HL-60 (cell line): ENCODE data around the gene FBN1.

Experiments used
- DNase-seq, 2 experiments: peaks; one replicate each; pipeline ENCODE4 v3.0.0-alpha.2; 2010 to 2020; ENCODE audit warnings: low read depth in 1 of 2, low spot score in 1 of 2
- H3K27ac ChIP-seq: fragments of 250-450 bp; sonication (Bioruptor Pico); replicated peaks from 2 replicates; pipeline ENCODE4 v1.5.1; 2020; ENCODE audit warnings: mild to moderate bottlenecking, moderate library complexity
- H3K27me3 ChIP-seq: fragments of 250-450 bp; sonication (Bioruptor Pico); 2 replicates; pipeline ENCODE4 v1.5.1; 2021; ENCODE audit warnings: mild to moderate bottlenecking, moderate library complexity; ENCODE audit not compliant: insufficient read depth, poor library complexity, severe bottlenecking
- H3K4me3 ChIP-seq: replicated peaks from 2 replicates; pipeline ENCODE4 v1.5.1; 2011; ENCODE audit warnings: mild to moderate bottlenecking, control low read depth, low read length; ENCODE audit not compliant: insufficient read depth
- GABPA ChIP-seq: IDR thresholded peaks from 2 replicates; pipeline ENCODE4 v1.6.1; 2012; ENCODE audit warnings: low read depth
- POLR2AphosphoS5 ChIP-seq: IDR thresholded peaks from 2 replicates; pipeline ENCODE4 v1.6.1; 2012; ENCODE audit warnings: low read depth
- SPI1 ChIP-seq: IDR thresholded peaks from 2 replicates; pipeline ENCODE4 v1.6.1; 2012; ENCODE audit warnings: low read depth, mild to moderate bottlenecking, borderline replicate concordance
- TF ChIP-seq, protein P1 (sequence below): IDR thresholded peaks from 2 replicates; pipeline ENCODE4 v1.6.1; 2012; ENCODE audit warnings: low read depth; ENCODE audit not compliant: insufficient replicate concordance
- TF ChIP-seq, protein P2 (sequence below): IDR thresholded peaks from one replicate; pipeline ENCODE4 v1.5.1; 2011; ENCODE audit warnings: low read length, control low read depth, inconsistent platforms; ENCODE audit not compliant: insufficient read depth

FBN1 gene

DNA sequence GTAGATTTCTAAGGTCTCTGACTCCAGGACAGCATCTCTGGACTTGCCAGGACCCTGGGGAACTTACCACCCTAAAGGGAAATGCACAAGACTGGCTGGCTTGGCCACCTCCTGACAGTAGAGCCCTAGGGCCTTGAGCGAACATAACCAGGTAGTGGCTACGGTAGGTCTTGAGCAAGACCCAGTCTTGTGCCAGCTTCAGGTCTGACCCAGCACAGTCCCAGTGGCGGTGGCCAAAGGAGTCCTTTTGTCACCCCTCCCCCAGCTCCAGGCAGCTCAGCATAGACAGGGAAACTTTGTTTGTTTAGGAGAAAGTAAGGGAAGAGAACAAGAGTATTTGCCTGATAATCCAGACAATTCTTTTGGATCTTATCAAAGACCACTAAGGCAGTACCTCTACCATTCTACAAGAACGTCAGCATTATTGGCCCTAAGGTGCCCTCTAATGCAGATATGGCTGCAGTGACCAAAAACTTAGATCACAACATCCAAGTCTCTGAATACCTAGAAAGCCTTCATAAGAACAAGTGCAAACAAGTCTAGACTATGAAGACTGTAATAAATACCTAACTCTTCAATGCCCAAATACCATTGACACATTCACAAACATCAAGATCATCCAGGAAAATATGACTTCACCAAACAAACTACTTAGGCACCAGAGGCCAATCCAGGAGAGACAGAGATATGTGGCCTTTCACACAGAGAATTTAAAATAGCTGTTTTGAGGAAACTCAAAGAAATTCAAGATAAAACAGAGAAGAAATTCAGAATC lies 38.7 kb upstream of the FBN1 start:
- TF ChIP-seq POLR2AphosphoS5 (no peak), SPI1 (no peak), GABPA (no peak)
- TF ChIP-seq, protein P1, sequence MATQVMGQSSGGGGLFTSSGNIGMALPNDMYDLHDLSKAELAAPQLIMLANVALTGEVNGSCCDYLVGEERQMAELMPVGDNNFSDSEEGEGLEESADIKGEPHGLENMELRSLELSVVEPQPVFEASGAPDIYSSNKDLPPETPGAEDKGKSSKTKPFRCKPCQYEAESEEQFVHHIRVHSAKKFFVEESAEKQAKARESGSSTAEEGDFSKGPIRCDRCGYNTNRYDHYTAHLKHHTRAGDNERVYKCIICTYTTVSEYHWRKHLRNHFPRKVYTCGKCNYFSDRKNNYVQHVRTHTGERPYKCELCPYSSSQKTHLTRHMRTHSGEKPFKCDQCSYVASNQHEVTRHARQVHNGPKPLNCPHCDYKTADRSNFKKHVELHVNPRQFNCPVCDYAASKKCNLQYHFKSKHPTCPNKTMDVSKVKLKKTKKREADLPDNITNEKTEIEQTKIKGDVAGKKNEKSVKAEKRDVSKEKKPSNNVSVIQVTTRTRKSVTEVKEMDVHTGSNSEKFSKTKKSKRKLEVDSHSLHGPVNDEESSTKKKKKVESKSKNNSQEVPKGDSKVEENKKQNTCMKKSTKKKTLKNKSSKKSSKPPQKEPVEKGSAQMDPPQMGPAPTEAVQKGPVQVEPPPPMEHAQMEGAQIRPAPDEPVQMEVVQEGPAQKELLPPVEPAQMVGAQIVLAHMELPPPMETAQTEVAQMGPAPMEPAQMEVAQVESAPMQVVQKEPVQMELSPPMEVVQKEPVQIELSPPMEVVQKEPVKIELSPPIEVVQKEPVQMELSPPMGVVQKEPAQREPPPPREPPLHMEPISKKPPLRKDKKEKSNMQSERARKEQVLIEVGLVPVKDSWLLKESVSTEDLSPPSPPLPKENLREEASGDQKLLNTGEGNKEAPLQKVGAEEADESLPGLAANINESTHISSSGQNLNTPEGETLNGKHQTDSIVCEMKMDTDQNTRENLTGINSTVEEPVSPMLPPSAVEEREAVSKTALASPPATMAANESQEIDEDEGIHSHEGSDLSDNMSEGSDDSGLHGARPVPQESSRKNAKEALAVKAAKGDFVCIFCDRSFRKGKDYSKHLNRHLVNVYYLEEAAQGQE, result no peak
- TF ChIP-seq, protein P2, sequence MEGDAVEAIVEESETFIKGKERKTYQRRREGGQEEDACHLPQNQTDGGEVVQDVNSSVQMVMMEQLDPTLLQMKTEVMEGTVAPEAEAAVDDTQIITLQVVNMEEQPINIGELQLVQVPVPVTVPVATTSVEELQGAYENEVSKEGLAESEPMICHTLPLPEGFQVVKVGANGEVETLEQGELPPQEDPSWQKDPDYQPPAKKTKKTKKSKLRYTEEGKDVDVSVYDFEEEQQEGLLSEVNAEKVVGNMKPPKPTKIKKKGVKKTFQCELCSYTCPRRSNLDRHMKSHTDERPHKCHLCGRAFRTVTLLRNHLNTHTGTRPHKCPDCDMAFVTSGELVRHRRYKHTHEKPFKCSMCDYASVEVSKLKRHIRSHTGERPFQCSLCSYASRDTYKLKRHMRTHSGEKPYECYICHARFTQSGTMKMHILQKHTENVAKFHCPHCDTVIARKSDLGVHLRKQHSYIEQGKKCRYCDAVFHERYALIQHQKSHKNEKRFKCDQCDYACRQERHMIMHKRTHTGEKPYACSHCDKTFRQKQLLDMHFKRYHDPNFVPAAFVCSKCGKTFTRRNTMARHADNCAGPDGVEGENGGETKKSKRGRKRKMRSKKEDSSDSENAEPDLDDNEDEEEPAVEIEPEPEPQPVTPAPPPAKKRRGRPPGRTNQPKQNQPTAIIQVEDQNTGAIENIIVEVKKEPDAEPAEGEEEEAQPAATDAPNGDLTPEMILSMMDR, result no peak
- H3K4me3 ChIP-seq, result no peak overlapping the region

DNA sequence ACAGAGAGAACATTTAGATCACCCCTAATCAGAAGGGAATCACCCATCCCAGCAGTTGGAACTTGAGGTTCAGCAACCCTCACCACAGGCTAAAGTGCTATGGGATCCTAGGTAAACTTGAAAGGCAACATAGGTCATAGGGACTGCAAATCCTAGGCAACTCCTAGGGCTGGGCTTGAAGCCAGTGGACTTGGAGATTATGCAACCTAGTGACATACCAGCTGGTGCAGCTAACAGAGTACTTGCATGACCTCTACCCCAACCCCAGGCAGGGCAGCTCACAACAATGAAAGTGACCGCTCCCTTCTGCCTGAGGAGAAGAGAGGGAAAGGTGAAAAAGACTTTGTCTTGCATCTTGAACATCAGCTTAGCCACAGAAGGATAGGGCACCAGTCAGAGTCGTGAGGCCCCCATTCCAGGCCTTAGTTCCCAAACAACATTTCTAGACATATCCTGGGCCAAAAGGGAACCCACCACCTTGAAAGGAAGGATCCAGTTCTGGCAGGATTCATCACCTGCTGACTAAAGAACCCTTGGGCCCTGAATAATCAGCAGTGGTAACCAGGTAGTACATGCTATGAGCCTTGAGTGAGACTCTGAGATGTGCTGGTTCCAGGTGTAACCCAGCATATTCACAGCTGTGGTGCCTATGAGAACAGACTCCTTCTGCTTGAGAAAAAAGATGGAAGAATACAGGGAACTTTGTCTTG lies 37.6 kb upstream of the FBN1 start:
- H3K27ac ChIP-seq, result no peak overlapping the region
- no peak for TF ChIP-seq GABPA
- TF ChIP-seq POLR2AphosphoS5, result no peak
- TF ChIP-seq, protein P1, result no peak
- TF ChIP-seq SPI1, result no peak
- TF ChIP-seq, protein P2, result no peak
- no peaks in the 10 kb centered on the region for H3K27me3 ChIP-seq
- DNase-seq, result no peak
- no peak overlapping the region for H3K4me3 ChIP-seq

More for the DNA sequence above, 38.7 kb upstream of the FBN1 start:
- DNase-seq, result no peak
- no peaks in the 10 kb centered on the region for H3K27me3 ChIP-seq
- no peak overlapping the region for H3K27ac ChIP-seq

- no peak for TF ChIP-seq GABPA
- H3K27ac ChIP-seq, result no peak overlapping the region
- DNase-seq, result no peak
- H3K27me3 ChIP-seq, result no peaks in the 10 kb centered on the region
- no peak overlapping the region for H3K4me3 ChIP-seq
Measured at GRCh38 chr15:48681353-48681752, 35.8 kb upstream of the FBN1 start.

DNA sequence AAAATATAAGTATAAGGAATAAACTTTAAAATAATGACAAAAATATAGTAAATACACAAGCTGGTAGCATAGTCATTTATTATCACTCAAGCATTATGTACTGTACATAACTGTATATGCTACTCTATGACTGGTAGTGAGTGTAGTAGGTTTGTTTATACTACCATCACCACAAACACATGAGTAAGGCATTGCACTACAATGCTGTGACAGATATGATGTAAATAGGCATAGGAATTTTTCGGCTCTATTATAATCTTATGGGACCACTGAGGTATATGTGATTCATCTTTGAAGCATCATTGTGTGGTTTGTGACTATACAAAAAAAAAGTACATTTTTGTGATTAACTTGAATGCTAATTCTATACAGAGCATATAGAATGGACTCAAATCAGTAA lies 35.3 kb upstream of the FBN1 start:
- Histone ChIP-seq H3K27me3 (no peaks in the 10 kb centered on the region), H3K27ac (no peak overlapping the region), H3K4me3 (no peak overlapping the region)
- TF ChIP-seq GABPA, result no peak
- TF ChIP-seq, protein P2, result no peak
- DNase-seq, result no peak
